Smooth muscle cell (in vitro differentiated cells): ENCODE data around the gene LRRC51. TPM values are rescaled to one million over a fixed set of nuclear protein-coding genes. Genes with fewer than 3 reads are reported as not detected.

Experiments
- DNase-seq: peaks from one replicate; lab custom pipeline; 2025; ENCODE audit not compliant: unreplicated experiment; lab: John Stamatoyannopoulos, UW
- H2AFZ ChIP-seq: fragments of 200-600 bp; sonication (generic); 2 replicates; pipeline ENCODE4 v1.6.0; 2016; ENCODE audit warnings: antibody characterized with exemption, low read depth, mild to moderate bottlenecking
- H3F3A ChIP-seq: fragments of 200-600 bp; sonication (generic); 2 replicates; pipeline ENCODE4 v1.6.0; 2017; ENCODE audit warnings: antibody characterized with exemption, low read depth
- H3K27ac ChIP-seq: fragments of 200-600 bp; sonication (generic); 2 replicates; pipeline ENCODE4 v1.5.1; 2016; ENCODE audit warnings: low read depth, mild to moderate bottlenecking
- H3K27me3 ChIP-seq: fragments of 200-600 bp; sonication (generic); 2 replicates; pipeline ENCODE4 v1.6.1; 2016; ENCODE audit warnings: low read depth, mild to moderate bottlenecking
- H3K36me3 ChIP-seq: fragments of 200-600 bp; sonication (generic); 2 replicates; pipeline ENCODE4 v1.5.1; 2016; ENCODE audit warnings: low read depth
- H3K4me1 ChIP-seq: fragments of 200-600 bp; sonication (generic); 2 replicates; pipeline ENCODE4 v1.5.1; 2016; ENCODE audit warnings: low read depth
- H3K4me2 ChIP-seq: fragments of 200-600 bp; sonication (generic); 2 replicates; pipeline ENCODE4 v1.6.0; 2016; ENCODE audit warnings: mild to moderate bottlenecking
- H3K4me3 ChIP-seq: fragments of 200-600 bp; sonication (generic); 2 replicates; pipeline ENCODE4 v1.5.1; 2016; ENCODE audit warnings: mild to moderate bottlenecking
- H3K79me2 ChIP-seq: fragments of 200-600 bp; sonication (generic); 2 replicates; pipeline ENCODE4 v1.6.0; 2016; ENCODE audit warnings: low read depth, mild to moderate bottlenecking
- H3K9ac ChIP-seq: fragments of 200-600 bp; sonication (generic); 2 replicates; pipeline ENCODE4 v1.6.0; 2016; ENCODE audit warnings: low read depth
- H3K9me3 ChIP-seq: fragments of 200-600 bp; sonication (generic); replicated peaks from 2 replicates; pipeline ENCODE4 v1.5.1; 2016; ENCODE audit warnings: low read depth
- H4K20me1 ChIP-seq: fragments of 200-600 bp; sonication (generic); 2 replicates; pipeline ENCODE4 v1.6.0; 2016; ENCODE audit warnings: low read depth
- WGBS: methylation state at CpG from one replicate; pipeline ENCODE4 v1.1.7; 2016; ENCODE audit warnings: low lambda C conversion rate; 5-methylcytosine and 5-hydroxymethylcytosine counted together
- polyA plus RNA-seq: library from polyadenylated mRNA; unstranded; fragments of >200 nt; fragmentation: Nextera tagmentation; extraction: Ambion mirVana; gene quantifications from 2 replicates; pipeline ENCODE4 v1.2.1, GENCODE V29; 2016
- total RNA-seq: library from RNA; depleted of rRNA; stranded (reverse); fragments of >200 nt; gene quantifications from 2 replicates; pipeline ENCODE4 v1.2.3, GENCODE V29; 2014
- TF ChIP-seq, protein P1 (sequence below): fragments of 200-600 bp; sonication (generic); IDR thresholded peaks from 2 replicates; pipeline ENCODE4 v1.5.1; 2017; ENCODE audit warnings: borderline replicate concordance, mild to moderate bottlenecking, antibody characterized with exemption; ENCODE audit not compliant: insufficient read depth, poor library complexity, severe bottlenecking

LRRC51 gene
- total and polyA plus RNA-seq, 2 experiments from 2014 or later = 1.1 to 6.1 TPM

DNA sequence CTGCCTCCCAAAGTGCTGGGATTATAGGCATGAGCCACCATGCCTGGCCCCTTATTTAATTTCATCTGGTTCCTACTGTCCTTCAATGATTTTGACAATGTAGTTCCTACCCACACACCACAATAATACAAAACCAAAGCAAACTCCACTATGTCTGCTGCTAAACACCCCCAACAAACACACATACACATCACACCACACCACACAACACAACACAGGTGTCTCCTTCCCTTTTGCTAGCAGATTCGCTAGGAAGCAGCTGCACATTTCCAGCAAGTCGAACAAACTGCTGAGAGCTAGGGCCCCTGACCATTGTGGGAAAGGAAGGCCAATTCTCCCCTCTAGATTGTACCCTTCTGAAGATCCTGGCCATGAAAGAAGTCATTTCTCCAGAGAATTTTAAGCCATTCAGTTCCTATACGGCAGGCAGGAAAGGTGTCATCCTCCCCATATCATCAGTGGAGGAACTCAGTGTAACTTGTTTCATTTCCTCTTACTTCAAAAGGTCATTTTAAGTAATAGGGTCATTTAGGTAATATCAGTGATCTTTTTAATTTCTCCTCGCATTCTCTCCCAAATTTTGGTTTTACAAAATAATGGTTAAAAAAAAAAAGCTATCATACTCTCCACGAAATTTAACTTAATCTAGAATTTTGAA, 18.8 kb upstream of the LRRC51 start:
- no peak overlapping the region for H3K4me2 ChIP-seq
- peaks cover 73% of the 10 kb centered on the region for H3K79me2 ChIP-seq
- H3K27me3 ChIP-seq = no peaks in the 10 kb centered on the region
- H4K20me1 ChIP-seq = no peaks in the 10 kb centered on the region
- no peak overlapping the region for H3K4me3 ChIP-seq
- H3K9me3 ChIP-seq = no peaks in the 10 kb centered on the region
- H3K27ac ChIP-seq = no peak overlapping the region
- no peaks in the 10 kb centered on the region for H3F3A ChIP-seq
- WGBS = 98% methylated on average over 5 of the region's 5 CpGs
- TF ChIP-seq, protein P1, sequence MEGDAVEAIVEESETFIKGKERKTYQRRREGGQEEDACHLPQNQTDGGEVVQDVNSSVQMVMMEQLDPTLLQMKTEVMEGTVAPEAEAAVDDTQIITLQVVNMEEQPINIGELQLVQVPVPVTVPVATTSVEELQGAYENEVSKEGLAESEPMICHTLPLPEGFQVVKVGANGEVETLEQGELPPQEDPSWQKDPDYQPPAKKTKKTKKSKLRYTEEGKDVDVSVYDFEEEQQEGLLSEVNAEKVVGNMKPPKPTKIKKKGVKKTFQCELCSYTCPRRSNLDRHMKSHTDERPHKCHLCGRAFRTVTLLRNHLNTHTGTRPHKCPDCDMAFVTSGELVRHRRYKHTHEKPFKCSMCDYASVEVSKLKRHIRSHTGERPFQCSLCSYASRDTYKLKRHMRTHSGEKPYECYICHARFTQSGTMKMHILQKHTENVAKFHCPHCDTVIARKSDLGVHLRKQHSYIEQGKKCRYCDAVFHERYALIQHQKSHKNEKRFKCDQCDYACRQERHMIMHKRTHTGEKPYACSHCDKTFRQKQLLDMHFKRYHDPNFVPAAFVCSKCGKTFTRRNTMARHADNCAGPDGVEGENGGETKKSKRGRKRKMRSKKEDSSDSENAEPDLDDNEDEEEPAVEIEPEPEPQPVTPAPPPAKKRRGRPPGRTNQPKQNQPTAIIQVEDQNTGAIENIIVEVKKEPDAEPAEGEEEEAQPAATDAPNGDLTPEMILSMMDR = no peak
- no peak overlapping the region for H2AFZ ChIP-seq
- peaks cover 8% of the 10 kb centered on the region for H3K4me1 ChIP-seq
- no peak for DNase-seq
- no peaks in the 10 kb centered on the region for H3K36me3 ChIP-seq
- no peak overlapping the region for H3K9ac ChIP-seq

DNA sequence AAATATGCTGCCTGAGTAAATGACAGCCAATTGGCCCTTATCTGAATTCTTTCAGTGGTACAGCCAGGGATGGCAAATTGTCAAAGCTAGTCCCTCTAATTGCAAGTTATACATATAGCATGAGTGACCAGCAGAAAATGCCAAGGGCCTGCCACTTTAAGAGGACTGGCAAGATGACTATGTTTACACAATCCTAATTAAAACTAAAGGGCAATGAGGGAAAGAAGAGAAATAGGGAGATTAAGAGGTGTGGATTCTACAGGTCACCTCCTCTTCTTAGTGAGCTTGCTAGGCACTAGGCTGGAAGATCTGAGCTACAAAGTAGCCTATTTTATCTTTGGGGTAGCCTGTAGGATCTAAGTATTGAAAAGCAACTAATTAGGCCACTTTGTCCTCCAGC, 13.8 kb upstream of the LRRC51 start:
- H3K4me2 ChIP-seq = peak overlapping the region; percentile 18

DNA sequence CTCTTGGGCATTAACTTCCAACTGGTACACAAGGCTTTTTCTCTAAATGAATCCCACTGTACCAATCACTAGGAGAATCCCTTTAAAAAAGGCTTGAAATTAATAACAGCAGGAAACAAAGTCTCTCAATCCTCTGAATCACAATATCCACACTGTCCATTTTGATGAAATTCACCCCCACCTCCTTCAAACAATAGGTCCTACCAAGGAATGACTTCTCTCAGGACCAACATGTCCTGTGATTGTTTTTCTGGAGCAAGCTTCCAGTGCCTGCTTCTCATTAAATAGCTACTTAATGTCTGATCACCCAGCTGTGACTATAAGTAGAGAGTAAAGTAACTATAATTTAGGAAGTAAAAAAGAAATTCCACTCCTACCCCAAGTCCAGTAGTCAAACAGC, 13.4 kb upstream of the LRRC51 start:
- no peak for DNase-seq
- Histone ChIP-seq H3K27me3 (no peaks in the 10 kb centered on the region), H3F3A (peaks cover 21% of the 10 kb centered on the region), H4K20me1 (no peaks in the 10 kb centered on the region), H3K4me2 (peak overlapping the region; percentile 18), H3K79me2 (peaks cover 73% of the 10 kb centered on the region), H3K27ac (no peak overlapping the region), H3K9me3 (no peaks in the 10 kb centered on the region), H3K9ac (no peak overlapping the region), H3K36me3 (no peaks in the 10 kb centered on the region), H3K4me3 (no peak overlapping the region), H2AFZ (no peak overlapping the region), H3K4me1 (peaks cover 49% of the 10 kb centered on the region)
- TF ChIP-seq, protein P1 = no peak

More for the DNA sequence above, 13.8 kb upstream of the LRRC51 start:
- Histone ChIP-seq H3K9ac (no peak overlapping the region), H3F3A (peaks cover 18% of the 10 kb centered on the region), H3K9me3 (no peaks in the 10 kb centered on the region), H3K27ac (no peak overlapping the region), H2AFZ (no peak overlapping the region), H3K36me3 (no peaks in the 10 kb centered on the region), H3K4me3 (no peak overlapping the region), H3K27me3 (no peaks in the 10 kb centered on the region), H4K20me1 (no peaks in the 10 kb centered on the region), H3K4me1 (peaks cover 46% of the 10 kb centered on the region), H3K79me2 (peaks cover 72% of the 10 kb centered on the region)
- TF ChIP-seq, protein P1 = no peak
- no peak for DNase-seq

DNA sequence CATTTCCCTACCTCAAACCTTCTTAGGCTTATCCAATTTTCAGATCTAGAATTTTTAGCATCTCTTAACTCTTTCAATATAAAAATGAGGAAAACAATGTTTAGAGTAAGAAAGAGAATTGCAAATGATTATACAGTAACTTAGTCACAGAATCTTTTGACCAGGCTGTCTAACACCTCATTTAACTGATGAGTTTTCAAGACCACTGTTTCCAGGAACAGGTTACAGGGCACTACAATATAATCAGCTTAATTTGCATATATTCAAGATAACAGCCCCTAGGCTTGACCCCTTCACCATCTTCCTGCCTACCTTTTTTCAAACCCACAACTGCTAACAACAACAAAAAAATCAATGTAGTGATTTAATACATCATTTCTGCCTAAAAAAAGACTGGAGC, 13.0 kb upstream of the LRRC51 start:
- Histone ChIP-seq H3F3A (peaks cover 21% of the 10 kb centered on the region), H3K27me3 (no peaks in the 10 kb centered on the region), H3K36me3 (no peaks in the 10 kb centered on the region), H4K20me1 (no peaks in the 10 kb centered on the region), H3K4me3 (no peak overlapping the region), H3K79me2 (peaks cover 71% of the 10 kb centered on the region), H3K4me2 (no peak overlapping the region), H3K27ac (peak overlapping the region; percentile 99), H3K9ac (no peak overlapping the region), H2AFZ (no peak overlapping the region), H3K9me3 (no peaks in the 10 kb centered on the region), H3K4me1 (peaks cover 53% of the 10 kb centered on the region)
- no peak for DNase-seq
- TF ChIP-seq, protein P1 = no peak
